ENCODE measurements around the gene MIS12. TPM values are rescaled to one million over a fixed set of nuclear protein-coding genes. Genes with fewer than 3 reads are reported as not detected.
A peak's percentile ranks its signal among the peaks of the same experiment; 100 is the strongest.

Gene MIS12
- total RNA-seq, 1 experiment from 2014 or later = 11.5 TPM

DNA sequence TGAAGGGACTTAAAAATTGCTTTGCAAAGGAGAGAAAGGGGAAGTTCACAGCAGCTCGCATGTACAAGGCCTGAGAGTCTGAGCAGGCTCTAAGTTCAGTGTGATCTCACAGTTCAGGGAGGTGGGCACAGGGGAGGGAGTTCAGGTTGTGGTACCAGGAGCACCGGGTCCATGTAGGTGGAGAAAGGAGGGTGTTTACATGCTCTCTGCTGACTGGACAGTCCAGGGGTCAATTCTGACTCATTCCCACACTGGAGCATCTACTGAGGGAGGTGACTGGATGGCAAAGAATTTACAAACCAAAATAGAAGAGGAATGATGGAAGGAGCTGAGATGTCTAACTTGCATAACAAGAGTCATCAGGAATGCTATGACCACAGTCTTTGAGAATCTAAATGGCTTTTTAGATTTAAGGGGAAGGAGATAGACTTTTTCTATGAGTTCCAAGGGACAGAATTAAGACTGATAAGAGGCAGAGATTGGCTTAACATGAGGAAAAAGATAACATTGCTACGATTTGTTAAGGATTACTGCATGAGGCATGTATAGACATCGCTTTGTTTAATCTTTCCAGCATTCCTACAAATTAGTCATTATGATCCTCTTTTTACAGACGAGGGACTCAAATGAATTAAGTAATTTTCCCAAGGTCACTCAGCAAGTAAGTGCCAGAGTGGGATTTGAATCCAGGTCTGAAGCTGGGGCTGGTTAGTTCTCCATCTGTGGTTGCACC, 29.9 kb downstream of the MIS12 start:
- intact Hi-C loops (cut with micrococcal nuclease; ENCODE audit: unreplicated experiment) = no loop called here
- no peaks in the 10 kb centered on the region for H3K4me1 ChIP-seq (ENCODE audit: control insufficient read depth, insufficient read depth, low read length)
- BruUV-seq (replicated peaks) = no TSS peak
- H3K36me3 ChIP-seq (ENCODE audit: control insufficient read depth, insufficient read depth, low read length) = no peaks in the 10 kb centered on the region
- peak; percentile 90 for ATAC-seq
- no peak overlapping the region for H3K4me3 ChIP-seq (ENCODE audit: low read depth in 2 of 2, low read length in 2 of 2)
- TF ChIP-seq TCF7L2 (IDR thresholded peaks at IDR 0.05; ENCODE audit: low read depth, low read length) = no peak
- TF ChIP-seq, protein P1, sequence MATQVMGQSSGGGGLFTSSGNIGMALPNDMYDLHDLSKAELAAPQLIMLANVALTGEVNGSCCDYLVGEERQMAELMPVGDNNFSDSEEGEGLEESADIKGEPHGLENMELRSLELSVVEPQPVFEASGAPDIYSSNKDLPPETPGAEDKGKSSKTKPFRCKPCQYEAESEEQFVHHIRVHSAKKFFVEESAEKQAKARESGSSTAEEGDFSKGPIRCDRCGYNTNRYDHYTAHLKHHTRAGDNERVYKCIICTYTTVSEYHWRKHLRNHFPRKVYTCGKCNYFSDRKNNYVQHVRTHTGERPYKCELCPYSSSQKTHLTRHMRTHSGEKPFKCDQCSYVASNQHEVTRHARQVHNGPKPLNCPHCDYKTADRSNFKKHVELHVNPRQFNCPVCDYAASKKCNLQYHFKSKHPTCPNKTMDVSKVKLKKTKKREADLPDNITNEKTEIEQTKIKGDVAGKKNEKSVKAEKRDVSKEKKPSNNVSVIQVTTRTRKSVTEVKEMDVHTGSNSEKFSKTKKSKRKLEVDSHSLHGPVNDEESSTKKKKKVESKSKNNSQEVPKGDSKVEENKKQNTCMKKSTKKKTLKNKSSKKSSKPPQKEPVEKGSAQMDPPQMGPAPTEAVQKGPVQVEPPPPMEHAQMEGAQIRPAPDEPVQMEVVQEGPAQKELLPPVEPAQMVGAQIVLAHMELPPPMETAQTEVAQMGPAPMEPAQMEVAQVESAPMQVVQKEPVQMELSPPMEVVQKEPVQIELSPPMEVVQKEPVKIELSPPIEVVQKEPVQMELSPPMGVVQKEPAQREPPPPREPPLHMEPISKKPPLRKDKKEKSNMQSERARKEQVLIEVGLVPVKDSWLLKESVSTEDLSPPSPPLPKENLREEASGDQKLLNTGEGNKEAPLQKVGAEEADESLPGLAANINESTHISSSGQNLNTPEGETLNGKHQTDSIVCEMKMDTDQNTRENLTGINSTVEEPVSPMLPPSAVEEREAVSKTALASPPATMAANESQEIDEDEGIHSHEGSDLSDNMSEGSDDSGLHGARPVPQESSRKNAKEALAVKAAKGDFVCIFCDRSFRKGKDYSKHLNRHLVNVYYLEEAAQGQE (IDR thresholded peaks at IDR 0.05; ENCODE audit: insufficient read depth in 1 of 2, low read depth in 2 of 2, low read length in 1 of 2) = no peak
- TF ChIP-seq POLR2AphosphoS5 (IDR thresholded peaks at IDR 0.05; ENCODE audit: low read depth, low read length) = no peak
- TF ChIP-seq, protein P2, sequence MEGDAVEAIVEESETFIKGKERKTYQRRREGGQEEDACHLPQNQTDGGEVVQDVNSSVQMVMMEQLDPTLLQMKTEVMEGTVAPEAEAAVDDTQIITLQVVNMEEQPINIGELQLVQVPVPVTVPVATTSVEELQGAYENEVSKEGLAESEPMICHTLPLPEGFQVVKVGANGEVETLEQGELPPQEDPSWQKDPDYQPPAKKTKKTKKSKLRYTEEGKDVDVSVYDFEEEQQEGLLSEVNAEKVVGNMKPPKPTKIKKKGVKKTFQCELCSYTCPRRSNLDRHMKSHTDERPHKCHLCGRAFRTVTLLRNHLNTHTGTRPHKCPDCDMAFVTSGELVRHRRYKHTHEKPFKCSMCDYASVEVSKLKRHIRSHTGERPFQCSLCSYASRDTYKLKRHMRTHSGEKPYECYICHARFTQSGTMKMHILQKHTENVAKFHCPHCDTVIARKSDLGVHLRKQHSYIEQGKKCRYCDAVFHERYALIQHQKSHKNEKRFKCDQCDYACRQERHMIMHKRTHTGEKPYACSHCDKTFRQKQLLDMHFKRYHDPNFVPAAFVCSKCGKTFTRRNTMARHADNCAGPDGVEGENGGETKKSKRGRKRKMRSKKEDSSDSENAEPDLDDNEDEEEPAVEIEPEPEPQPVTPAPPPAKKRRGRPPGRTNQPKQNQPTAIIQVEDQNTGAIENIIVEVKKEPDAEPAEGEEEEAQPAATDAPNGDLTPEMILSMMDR (IDR thresholded peaks at IDR 0.05) = no peak
- TF ChIP-seq SIN3A (IDR thresholded peaks at IDR 0.05; ENCODE audit: borderline replicate concordance, insufficient read depth, low read depth, low read length) = no peak
- CTCF ChIA-PET = no interaction called here
- DNase-seq (ENCODE audit: low read depth, low spot score) = peak; percentile 91
- H3K27ac ChIP-seq (ENCODE audit: low read length) = no peak overlapping the region
- no peaks in the 10 kb centered on the region for H3K27me3 ChIP-seq (ENCODE audit: control insufficient read depth, insufficient read depth, low read length)
- POLR2A ChIA-PET = no interaction called here
- in situ Hi-C loops (cut with HindIII; ENCODE audit: low pct_unique_long_range_greater_than_20kb, low sequenced_read_pairs) = no loop called here
- H3K9me3 ChIP-seq (ENCODE audit: control insufficient read depth, insufficient read depth, low read depth, low read length) = no peaks in the 10 kb centered on the region

DNA sequence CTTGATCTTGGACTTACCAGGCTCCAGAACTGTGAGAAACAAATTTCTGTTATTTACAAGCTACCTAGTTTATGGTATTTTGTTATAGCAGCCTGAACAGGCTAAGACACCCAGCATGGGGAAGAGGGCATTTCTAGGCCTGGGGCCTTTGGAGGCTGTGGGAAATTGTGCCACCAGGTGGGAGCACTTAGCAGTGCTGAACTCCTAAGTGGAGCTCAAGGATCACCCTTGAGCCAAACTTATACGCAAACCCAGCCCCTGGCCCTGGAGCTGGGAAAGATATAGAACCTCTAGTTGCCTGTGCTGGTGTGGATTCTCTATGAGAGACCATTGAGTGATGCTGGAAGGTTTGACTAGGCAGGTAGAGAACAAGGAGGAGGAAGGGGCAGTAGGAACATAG, 36.1 kb downstream of the MIS12 start:
- Histone ChIP-seq H3K27me3 (ENCODE audit: control insufficient read depth, insufficient read depth, low read length) (no peaks in the 10 kb centered on the region), H3K27ac (ENCODE audit: low read length) (no peak overlapping the region), H3K4me3 (ENCODE audit: low read depth in 2 of 2, low read length in 2 of 2) (no peak overlapping the region), H3K4me1 (ENCODE audit: control insufficient read depth, insufficient read depth, low read length) (no peaks in the 10 kb centered on the region), H3K36me3 (ENCODE audit: control insufficient read depth, insufficient read depth, low read length) (no peaks in the 10 kb centered on the region), H3K9me3 (ENCODE audit: control insufficient read depth, insufficient read depth, low read depth, low read length) (no peaks in the 10 kb centered on the region)
- no peak for ATAC-seq
- no peak for TF ChIP-seq TCF7L2 (IDR thresholded peaks at IDR 0.05; ENCODE audit: low read depth, low read length)
- TF ChIP-seq, protein P2 (IDR thresholded peaks at IDR 0.05) = no peak
- TF ChIP-seq, protein P1 (IDR thresholded peaks at IDR 0.05; ENCODE audit: insufficient read depth in 1 of 2, low read depth in 2 of 2, low read length in 1 of 2) = no peak
- TF ChIP-seq SIN3A (IDR thresholded peaks at IDR 0.05; ENCODE audit: borderline replicate concordance, insufficient read depth, low read depth, low read length) = no peak
- TF ChIP-seq POLR2AphosphoS5 (IDR thresholded peaks at IDR 0.05; ENCODE audit: low read depth, low read length) = no peak
- ChIA-PET CTCF (no interaction called here), POLR2A (no interaction called here)
- no peak for DNase-seq (ENCODE audit: low read depth, low spot score)
- in situ Hi-C loops (cut with HindIII; ENCODE audit: low pct_unique_long_range_greater_than_20kb, low sequenced_read_pairs) = no loop called here
- no TSS peak for BruUV-seq (replicated peaks)
- intact Hi-C loops (cut with micrococcal nuclease; ENCODE audit: unreplicated experiment) = no loop called here

Measured in Panc1 (cell line).